ENCODE data around the gene TRIOBP.

- TF ChIP-seq POLR2A (IDR thresholded peaks at IDR 0.05; ENCODE audit: low read depth, low read length), result no peak
- no peak for TF ChIP-seq POLR2AphosphoS5 (IDR thresholded peaks at IDR 0.05; ENCODE audit: low read depth, low read length)
- no peak for TF ChIP-seq PAX5 (IDR thresholded peaks at IDR 0.05; ENCODE audit: insufficient read depth, low read length, severe bottlenecking)
- no peak for TF ChIP-seq TAF1 (IDR thresholded peaks at IDR 0.05; ENCODE audit: low read depth, low read length)
- no peak for TF ChIP-seq SPI1 (IDR thresholded peaks at IDR 0.05; ENCODE audit: low read depth, low read length)
Measured at GRCh38 chr22:37654563-37655251, 42.1 kb upstream of the TRIOBP start.
